ENCODE results near the gene MAGOH.
"Not testable (repeated sequence)": the region's sequence is repeated elsewhere in the genome, so short reads cannot be mapped to it uniquely, and the experiment has no call there.

MAGOH gene

GRCh38 chr1:53186533-53186932 is 51.8 kb downstream of the MAGOH start:
- H3K4me1 ChIP-seq (ENCODE audit: insufficient read depth, insufficient read length) = no peaks in the 10 kb centered on the region
- no peaks in the 10 kb centered on the region for H3K27me3 ChIP-seq (ENCODE audit: insufficient read depth, insufficient read length)
- H3K4me3 ChIP-seq (ENCODE audit: insufficient read length, low read depth) = no peak overlapping the region
- no peak overlapping the region for H3K9ac ChIP-seq (ENCODE audit: insufficient read length, low read depth)
- no peaks in the 10 kb centered on the region for H3K36me3 ChIP-seq (ENCODE audit: insufficient read depth, insufficient read length, low read length)
- no peak for TF ChIP-seq ZNF274 (IDR thresholded peaks at IDR 0.05; ENCODE audit: low read depth, low read length)
- TF ChIP-seq YY1 (IDR thresholded peaks at IDR 0.05; ENCODE audit: insufficient read depth, insufficient read length) = no peak
- TF ChIP-seq SUZ12 (IDR thresholded peaks at IDR 0.05; ENCODE audit: extremely low read depth, insufficient read depth, insufficient read length) = no peak
- no peak for DNase-seq (ENCODE audit: low read depth, low spot score)
- H3K9me3 ChIP-seq (ENCODE audit: insufficient read depth, low read length) = no peaks in the 10 kb centered on the region

GRCh38 chr1:53185955-53186297 is 52.4 kb downstream of the MAGOH start:
- H3K36me3 ChIP-seq (ENCODE audit: insufficient read depth, insufficient read length, low read length); H3K4me3 ChIP-seq (ENCODE audit: insufficient read length, low read depth); H3K9me3 ChIP-seq (ENCODE audit: insufficient read depth, low read length); H3K9ac ChIP-seq (ENCODE audit: insufficient read length, low read depth); DNase-seq (ENCODE audit: low read depth, low spot score); H3K27me3 ChIP-seq (ENCODE audit: insufficient read depth, insufficient read length); H3K4me1 ChIP-seq (ENCODE audit: insufficient read depth, insufficient read length): not testable (repeated sequence)

GRCh38 chr1:53183095-53183990 is 55.0 kb downstream of the MAGOH start:
- TF ChIP-seq SUZ12 (IDR thresholded peaks at IDR 0.05; ENCODE audit: extremely low read depth, insufficient read depth, insufficient read length) (no peak), ZNF274 (IDR thresholded peaks at IDR 0.05; ENCODE audit: low read depth, low read length) (no peak), YY1 (IDR thresholded peaks at IDR 0.05; ENCODE audit: insufficient read depth, insufficient read length) (no peak)
- Histone ChIP-seq H3K9ac (ENCODE audit: insufficient read length, low read depth) (no peak overlapping the region), H3K27me3 (ENCODE audit: insufficient read depth, insufficient read length) (peaks cover 9% of the 10 kb centered on the region), H3K36me3 (ENCODE audit: insufficient read depth, insufficient read length, low read length) (no peaks in the 10 kb centered on the region), H3K9me3 (ENCODE audit: insufficient read depth, low read length) (no peaks in the 10 kb centered on the region), H3K4me3 (ENCODE audit: insufficient read length, low read depth) (no peak overlapping the region), H3K4me1 (ENCODE audit: insufficient read depth, insufficient read length) (no peaks in the 10 kb centered on the region)
- DNase-seq (ENCODE audit: low read depth, low spot score) = no peak

DNA sequence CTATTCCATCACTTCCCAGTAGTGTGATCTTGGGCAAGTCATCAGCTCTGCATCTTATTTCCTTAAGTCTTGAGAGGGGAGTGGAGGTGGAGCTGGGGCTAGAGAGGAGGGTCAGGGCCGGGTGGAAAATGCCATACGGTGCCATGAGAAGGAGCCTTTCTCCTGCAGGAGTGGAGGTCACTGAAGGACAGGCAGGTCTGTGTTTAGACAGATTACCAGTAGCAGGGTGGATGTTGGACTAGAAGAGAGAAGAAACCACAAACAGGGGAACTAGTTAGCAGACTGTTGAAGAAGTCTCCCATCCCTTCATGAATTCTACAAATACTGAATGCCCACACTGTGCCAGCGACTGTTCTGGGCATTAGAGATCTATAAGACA is 55.6 kb downstream of the MAGOH start:
- no peak for TF ChIP-seq SUZ12 (IDR thresholded peaks at IDR 0.05; ENCODE audit: extremely low read depth, insufficient read depth, insufficient read length)
- H3K9ac ChIP-seq (ENCODE audit: insufficient read length, low read depth) = no peak overlapping the region

GRCh38 chr1:53182111-53182593 is 56.2 kb downstream of the MAGOH start:
- Histone ChIP-seq H3K9ac (ENCODE audit: insufficient read length, low read depth) (no peak overlapping the region), H3K36me3 (ENCODE audit: insufficient read depth, insufficient read length, low read length) (no peaks in the 10 kb centered on the region), H3K27me3 (ENCODE audit: insufficient read depth, insufficient read length) (peaks cover 9% of the 10 kb centered on the region), H3K4me1 (ENCODE audit: insufficient read depth, insufficient read length) (no peaks in the 10 kb centered on the region), H3K9me3 (ENCODE audit: insufficient read depth, low read length) (no peaks in the 10 kb centered on the region), H3K4me3 (ENCODE audit: insufficient read length, low read depth) (no peak overlapping the region)
- TF ChIP-seq YY1 (IDR thresholded peaks at IDR 0.05; ENCODE audit: insufficient read depth, insufficient read length) = no peak
- TF ChIP-seq SUZ12 (IDR thresholded peaks at IDR 0.05; ENCODE audit: extremely low read depth, insufficient read depth, insufficient read length) = no peak
- no peak for TF ChIP-seq ZNF274 (IDR thresholded peaks at IDR 0.05; ENCODE audit: low read depth, low read length)
- DNase-seq (ENCODE audit: low read depth, low spot score) = peak; percentile 95

More for the DNA sequence above, 55.6 kb downstream of the MAGOH start:
- Histone ChIP-seq H3K27me3 (ENCODE audit: insufficient read depth, insufficient read length) (peaks cover 9% of the 10 kb centered on the region), H3K36me3 (ENCODE audit: insufficient read depth, insufficient read length, low read length) (no peaks in the 10 kb centered on the region), H3K4me1 (ENCODE audit: insufficient read depth, insufficient read length) (no peaks in the 10 kb centered on the region), H3K4me3 (ENCODE audit: insufficient read length, low read depth) (no peak overlapping the region), H3K9me3 (ENCODE audit: insufficient read depth, low read length) (no peaks in the 10 kb centered on the region)
- no peak for DNase-seq (ENCODE audit: low read depth, low spot score)

GRCh38 chr1:53180951-53181350 is 57.4 kb downstream of the MAGOH start:
- H3K4me1 ChIP-seq (ENCODE audit: insufficient read depth, insufficient read length) = peaks cover 2% of the 10 kb centered on the region
- no peaks in the 10 kb centered on the region for H3K36me3 ChIP-seq (ENCODE audit: insufficient read depth, insufficient read length, low read length)
- TF ChIP-seq ZNF274 (IDR thresholded peaks at IDR 0.05; ENCODE audit: low read depth, low read length) (no peak), SUZ12 (IDR thresholded peaks at IDR 0.05; ENCODE audit: extremely low read depth, insufficient read depth, insufficient read length) (no peak), YY1 (IDR thresholded peaks at IDR 0.05; ENCODE audit: insufficient read depth, insufficient read length) (no peak)
- no peaks in the 10 kb centered on the region for H3K9me3 ChIP-seq (ENCODE audit: insufficient read depth, low read length)
- no peak for DNase-seq (ENCODE audit: low read depth, low spot score)
- H3K9ac ChIP-seq (ENCODE audit: insufficient read length, low read depth) = no peak overlapping the region
- peaks cover 9% of the 10 kb centered on the region for H3K27me3 ChIP-seq (ENCODE audit: insufficient read depth, insufficient read length)
- no peak overlapping the region for H3K4me3 ChIP-seq (ENCODE audit: insufficient read length, low read depth)

DNA sequence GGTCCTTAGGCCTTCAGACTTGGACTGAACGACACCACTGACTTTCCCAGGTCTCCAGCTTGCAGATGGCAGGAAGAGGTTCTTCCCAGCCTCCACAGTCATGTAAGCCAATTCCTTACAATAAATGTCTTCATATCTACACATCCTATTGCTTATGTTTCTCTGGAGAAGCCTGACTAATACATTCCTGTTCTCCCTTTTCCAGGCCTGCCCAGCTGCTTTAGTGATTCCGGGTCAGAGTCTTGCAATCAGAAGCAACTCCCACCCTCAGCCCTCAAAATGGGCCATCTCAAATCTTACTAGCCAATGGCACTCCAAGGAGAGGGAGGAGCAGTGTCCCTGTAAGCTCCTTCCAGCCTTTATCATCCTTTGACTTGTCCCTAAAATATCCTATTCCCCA is 58.1 kb downstream of the MAGOH start:
- Histone ChIP-seq H3K36me3 (ENCODE audit: insufficient read depth, insufficient read length, low read length) (no peaks in the 10 kb centered on the region), H3K4me3 (ENCODE audit: insufficient read length, low read depth) (no peak overlapping the region), H3K27me3 (ENCODE audit: insufficient read depth, insufficient read length) (peaks cover 9% of the 10 kb centered on the region), H3K9ac (ENCODE audit: insufficient read length, low read depth) (no peak overlapping the region), H3K4me1 (ENCODE audit: insufficient read depth, insufficient read length) (peaks cover 9% of the 10 kb centered on the region), H3K9me3 (ENCODE audit: insufficient read depth, low read length) (no peaks in the 10 kb centered on the region)
- TF ChIP-seq SUZ12 (IDR thresholded peaks at IDR 0.05; ENCODE audit: extremely low read depth, insufficient read depth, insufficient read length) = no peak
- no peak for TF ChIP-seq YY1 (IDR thresholded peaks at IDR 0.05; ENCODE audit: insufficient read depth, insufficient read length)
- TF ChIP-seq ZNF274 (IDR thresholded peaks at IDR 0.05; ENCODE audit: low read depth, low read length) = no peak
- no peak for DNase-seq (ENCODE audit: low read depth, low spot score)
